HepG2 (cell line): ENCODE measurements around the gene MAGI1. TPM values are rescaled to one million over a fixed set of nuclear protein-coding genes. Genes with fewer than 3 reads are reported as not detected.
A peak's percentile ranks its signal among the peaks of the same experiment; 100 is the strongest.

Source experiments
- ATAC-seq: fragments of 200-7000 bp; cut with Tn5 transposase; 3 replicates; pipeline ENCODE4 v1.9.1; 2020; ENCODE audit warnings: mild to moderate bottlenecking, moderate library complexity
- BruUV-seq: library from RNA; stranded (reverse); fragments of 400-500 nt; replicated peaks from 2 replicates; lab custom pipeline; 2021; lab: Mats Ljungman, UMichigan
- CTCF ChIA-PET: fragments of 300-600 bp; formaldehyde crosslinking; extraction: SDS; loops from one replicate; lab custom pipeline; 2021; ENCODE audit warnings: low total read pairs, inconsistent platforms, low intra/inter-chr PET ratio; lab: Yijun Ruan, JAX
- POLR2A ChIA-PET: fragments of 350-600 bp; sonication (Branson Sonifier 250); formaldehyde crosslinking; loops from one replicate; lab custom pipeline; 2020; ENCODE audit warnings: antibody characterized with exemption, inconsistent platforms; lab: Yijun Ruan, JAX
- DNase-seq: peaks from one replicate; pipeline ENCODE4 v3.0.0-alpha.2; 2015; ENCODE audit warnings: low spot score
- FAIRE-seq: peaks from 3 replicates; lab custom pipeline; 2011; peaks lifted over from hg19 to GRCh38; lab: Jason Lieb, UNC
- H2AFZ ChIP-seq: one replicate; pipeline ENCODE4 v1.6.1; 2011; ENCODE audit warnings: low read length, inconsistent platforms
- H3K27ac ChIP-seq: fragments of 300-600 bp; 3 replicates; pipeline ENCODE4 v1.8.0; 2011; ENCODE audit warnings: mixed run types, mild to moderate bottlenecking, mixed read lengths, low read length, inconsistent platforms; ENCODE audit not compliant: insufficient read depth; ENCODE audit errors: extremely low read length
- H3K27me3 ChIP-seq, 2 experiments: fragments of 200-600 bp in 1 of 2; 2 replicates in 1 of 2; 3 replicates in 1 of 2; pipeline versions ENCODE4 v1.6.0 to v1.8.0; 2011; ENCODE audit warnings: low read length in 2 of 2, mild to moderate bottlenecking in 2 of 2, moderate library complexity in 2 of 2, inconsistent platforms in 1 of 2; ENCODE audit not compliant: insufficient read depth in 2 of 2, control insufficient read depth in 1 of 2
- H3K36me3 ChIP-seq, 2 experiments: fragments of 200-600 bp in 1 of 2; replicated peaks in 1 of 2; 2 replicates in 1 of 2; 3 replicates in 1 of 2; pipeline versions ENCODE4 v1.5.1 to v1.8.0; 2011; ENCODE audit warnings: low read length in 2 of 2, inconsistent platforms in 1 of 2; ENCODE audit not compliant: insufficient read depth in 2 of 2, control insufficient read depth in 1 of 2
- H3K4me1 ChIP-seq: 2 replicates; pipeline ENCODE4 v1.5.1; 2012; ENCODE audit warnings: low read length, inconsistent platforms; ENCODE audit not compliant: insufficient read depth
- H3K4me2 ChIP-seq: 2 replicates; pipeline ENCODE4 v1.6.0; 2011; ENCODE audit warnings: low read depth, low read length, inconsistent platforms
- H3K4me3 ChIP-seq, 3 experiments: fragments of 200-600 bp in 1 of 3; sonication (generic), shearing (Covaris generic) in 1 of 3; replicated peaks in 1 of 3; 2 replicates each; pipeline ENCODE4 v1.5.1; 2011 to 2016; ENCODE audit warnings: low read length in 3 of 3, inconsistent platforms in 2 of 3, low read depth in 2 of 3, mild to moderate bottlenecking in 2 of 3, control low read depth in 1 of 3, mixed read lengths in 1 of 3; ENCODE audit not compliant: insufficient read depth in 1 of 3
- H3K79me2 ChIP-seq: one replicate; pipeline ENCODE4 v1.6.1; 2011; ENCODE audit warnings: low read length, inconsistent platforms; ENCODE audit not compliant: insufficient read depth
- H3K9ac ChIP-seq: 2 replicates; pipeline ENCODE4 v1.6.0; 2011; ENCODE audit warnings: mild to moderate bottlenecking, low read depth, low read length, inconsistent platforms; ENCODE audit not compliant: insufficient read depth
- H3K9me3 ChIP-seq: 2 replicates; pipeline ENCODE4 v1.5.1; 2012; ENCODE audit warnings: mild to moderate bottlenecking, low read length
- H4K20me1 ChIP-seq: 2 replicates; pipeline ENCODE4 v1.6.0; 2011; ENCODE audit warnings: inconsistent platforms, mild to moderate bottlenecking, low read length, moderate library complexity; ENCODE audit not compliant: insufficient read depth
- PAF1 ChIP-seq: IDR thresholded peaks from 2 replicates; pipeline ENCODE4 v1.6.1; 2016; ENCODE audit warnings: missing genetic modification reagents, missing compliant biosample characterization
- SRF ChIP-seq: IDR thresholded peaks from 2 replicates; pipeline ENCODE4 v1.6.1; 2011; ENCODE audit warnings: mild to moderate bottlenecking, low read depth, low read length, moderate library complexity
- TOPORS ChIP-seq: sonication (generic); formaldehyde crosslinking; IDR thresholded peaks from 2 replicates; pipeline ENCODE4 v1.8.0; 2023; ENCODE audit warnings: mild to moderate bottlenecking, missing genetic modification reagents
- ZNF10 ChIP-seq: sonication (generic); formaldehyde crosslinking; IDR thresholded peaks from 2 replicates; pipeline ENCODE4 v1.4.0; 2020; ENCODE audit warnings: mild to moderate bottlenecking, low read depth, missing genetic modification reagents, borderline replicate concordance
- ZNF121 ChIP-seq: sonication (generic); formaldehyde crosslinking; IDR thresholded peaks from 2 replicates; pipeline ENCODE4 v1.5.0; 2020; ENCODE audit warnings: mild to moderate bottlenecking, missing genetic modification reagents
- WGBS: methylation state at CpG from one replicate; pipeline ENCODE4 v1.1.6; 2017; ENCODE audit warnings: low lambda C conversion rate; 5-methylcytosine and 5-hydroxymethylcytosine counted together
- in situ Hi-C: cut with HindIII; loops from 2 replicates; pipeline ENCODE4 v1.10.0; 2017; ENCODE audit warnings: low pct_unique_long_range_greater_than_20kb; ENCODE audit not compliant: extremely low pct_ligation_motif_present
- intact Hi-C: fragments of 100-400 bp; cut with micrococcal nuclease; formaldehyde crosslinking; loops from one replicate; pipeline ENCODE4 v1.10.0; 2022; ENCODE audit not compliant: unreplicated experiment
- polyA plus RNA-seq, 8 experiments: library from polyadenylated mRNA; depleted of rRNA in 3 of 8; stranded (reverse) in 7 of 8; unstranded in 1 of 8; fragments of >200 nt; fragmentation: Illumina TruSeq in 4 of 8; extraction: Trizol in 4 of 8; gene quantifications; 2 replicates each; pipeline versions ENCODE4 v1.2.1 to v1.2.3, GENCODE V29; 2011 to 2016; ENCODE audit warnings: low read depth in 4 of 8, missing spikeins in 1 of 8, mixed read lengths in 1 of 8; ENCODE audit not compliant: insufficient read depth in 1 of 8
- total RNA-seq, 5 experiments: library from RNA; depleted of rRNA; stranded (reverse); fragments of >200 nt; fragmentation: Illumina TruSeq; extraction: Trizol; gene quantifications; 2 replicates each; pipeline ENCODE4 v1.2.3, GENCODE V29; 2016; ENCODE audit warnings: low read depth in 1 of 5

MAGI1 gene
- total and polyA plus RNA-seq, 2 of the 13 experiments (the other 11 are each of a cell fraction or from before 2014, with no cell fraction given), result 22.2 to 26.0 TPM

DNA sequence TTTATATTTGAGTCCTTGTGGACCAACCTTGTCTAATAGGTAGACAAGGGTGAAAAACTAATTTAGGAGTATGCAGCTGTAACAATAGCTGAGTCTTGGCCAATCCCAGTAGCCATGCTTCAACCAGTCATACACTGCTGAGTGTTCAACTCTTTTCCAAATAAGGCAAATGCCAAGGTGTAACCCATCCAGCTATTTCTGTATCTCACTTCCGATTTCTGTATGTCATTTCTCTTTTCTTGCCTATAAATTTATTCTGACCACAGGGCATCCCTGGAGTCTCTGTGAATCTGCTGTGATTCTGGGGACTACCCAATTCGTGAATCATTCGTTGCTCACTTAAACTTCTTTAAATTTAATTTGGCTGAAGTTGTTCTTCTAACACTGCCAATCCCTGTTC, 93.2 kb downstream of the MAGI1 start:
- H3K27me3 ChIP-seq, result no peaks in the 10 kb centered on the region
- H3K4me1 ChIP-seq, result peaks cover 19% of the 10 kb centered on the region
- H2AFZ ChIP-seq, result no peak overlapping the region
- intact Hi-C loops, result no loop called here
- no peaks in the 10 kb centered on the region for H3K36me3 ChIP-seq
- FAIRE-seq (no peak), DNase-seq (no peak), ATAC-seq (no peak)
- no peak overlapping the region for H3K27ac ChIP-seq
- peaks cover 3% of the 10 kb centered on the region; the same call in 1 of the 2 replicates for H4K20me1 ChIP-seq
- no TSS peak for BruUV-seq
- 96% methylated on average over 3 of the region's 3 CpGs for WGBS
- POLR2A ChIA-PET, result interaction anchor here (1.1 kb wide), 1 partner anchor 8 kb away, joined by 3 read pairs; no protein-coding TSS in a partner anchor
- H3K79me2 ChIP-seq, result peaks cover 77% of the 10 kb centered on the region
- CTCF ChIA-PET, result no interaction called here
- in situ Hi-C loops, result no loop called here
- no peak overlapping the region for H3K9ac ChIP-seq
- no peak overlapping the region for H3K4me2 ChIP-seq
- H3K9me3 ChIP-seq, result no peaks in the 10 kb centered on the region
- TF ChIP-seq TOPORS (no peak), ZNF10 (no peak), SRF (0 out of 2 replicates have a peak, but pooled peaks have one; percentile 21)
- no peak overlapping the region for H3K4me3 ChIP-seq

DNA sequence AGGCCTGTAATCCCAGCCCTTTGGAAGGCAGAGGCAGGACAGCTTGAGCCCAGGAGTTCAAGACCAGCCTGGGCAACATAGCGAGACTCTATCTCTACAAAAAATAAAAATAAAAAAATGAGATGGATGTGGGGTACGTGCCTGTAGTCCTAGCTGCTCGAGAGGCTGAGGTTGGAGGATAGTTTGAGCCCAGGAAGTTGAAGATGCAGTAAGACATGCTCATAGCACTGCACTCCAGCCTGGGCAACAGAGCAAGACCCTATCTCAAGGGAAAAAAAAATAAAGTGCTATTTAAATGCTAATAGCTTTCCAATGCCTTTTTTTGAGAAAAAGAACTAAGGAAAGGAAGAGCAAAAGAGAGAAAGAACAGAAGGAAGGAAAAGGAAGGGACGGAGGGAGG, 94.5 kb downstream of the MAGI1 start:
- in situ Hi-C loops, result no loop called here
- CTCF ChIA-PET, result no interaction called here

More for the DNA sequence above, 94.5 kb downstream of the MAGI1 start:
- no peak for DNase-seq
- no peak overlapping the region for H3K9ac ChIP-seq
- H3K4me3 ChIP-seq, result no peak overlapping the region
- peaks cover 3% of the 10 kb centered on the region; the same call in 1 of the 2 replicates for H4K20me1 ChIP-seq
- ATAC-seq, result no peak
- BruUV-seq, result no TSS peak
- FAIRE-seq, result no peak
- H3K9me3 ChIP-seq, result no peaks in the 10 kb centered on the region
- no peak overlapping the region for H2AFZ ChIP-seq
- WGBS, result 97% methylated on average over 4 of the region's 4 CpGs
- peak; percentile 57; the same call in 1 of the 2 replicates for TF ChIP-seq ZNF121 (CRISPR knock-in tag)
- TF ChIP-seq PAF1 (CRISPR knock-in tag), result no peak
- H3K4me1 ChIP-seq, result peaks cover 19% of the 10 kb centered on the region
- intact Hi-C loops, result no loop called here
- no peaks in the 10 kb centered on the region; a peak in 1 of 5 replicates for H3K36me3 ChIP-seq
- no peak overlapping the region for H3K4me2 ChIP-seq
- H3K79me2 ChIP-seq, result peaks cover 78% of the 10 kb centered on the region
- no peaks in the 10 kb centered on the region for H3K27me3 ChIP-seq
- H3K27ac ChIP-seq, result no peak overlapping the region
- POLR2A ChIA-PET, result interaction anchor here (1.1 kb wide), 1 partner anchor 9 kb away, joined by 3 read pairs; no protein-coding TSS in a partner anchor
